Astrocyte of the spinal cord (primary cell): ENCODE data around the gene AMN.

Experiments
- DNase-seq: peaks from one replicate; pipeline ENCODE4 v3.0.0; 2011; ENCODE audit warnings: low read depth, low spot score
- H3K4me3 ChIP-seq: 2 replicates; pipeline ENCODE4 v1.5.1; 2011; ENCODE audit warnings: low read depth, mild to moderate bottlenecking, low read length, moderate library complexity
- CTCF ChIP-seq: IDR thresholded peaks from 2 replicates; pipeline ENCODE4 v1.5.1; 2012; ENCODE audit warnings: low read depth, mild to moderate bottlenecking, low read length, inconsistent platforms
- in situ Hi-C: cut with HindIII; loops from 2 replicates; pipeline ENCODE4 v1.10.0; 2017; ENCODE audit warnings: low sequenced_read_pairs

Gene AMN

GRCh38 chr14:102907303-102907844 lies 15.1 kb upstream of the AMN start:
- TF ChIP-seq CTCF = no peak
- H3K4me3 ChIP-seq = no peak overlapping the region
- in situ Hi-C loops = no loop called here
- no peak for DNase-seq

GRCh38 chr14:102907980-102908730 lies 14.3 kb upstream of the AMN start:
- TF ChIP-seq CTCF = no peak
- no peak overlapping the region for H3K4me3 ChIP-seq
- in situ Hi-C loops = no loop called here
- DNase-seq = no peak

- in situ Hi-C loops = no loop called here
- H3K4me3 ChIP-seq = no peak overlapping the region
- no peak for TF ChIP-seq CTCF
- DNase-seq = no peak
Measured at GRCh38 chr14:102908766-102909455, 13.6 kb upstream of the AMN start.

GRCh38 chr14:102909462-102909861 lies 13.0 kb upstream of the AMN start:
- in situ Hi-C loops = no loop called here
- H3K4me3 ChIP-seq = no peak overlapping the region
- no peak for DNase-seq
- TF ChIP-seq CTCF = no peak

GRCh38 chr14:102909911-102910310 lies 12.6 kb upstream of the AMN start:
- in situ Hi-C loops = no loop called here
- H3K4me3 ChIP-seq = no peak overlapping the region
- DNase-seq = no peak
- no peak for TF ChIP-seq CTCF

GRCh38 chr14:102910442-102910841 lies 12.0 kb upstream of the AMN start:
- TF ChIP-seq CTCF = no peak
- DNase-seq = no peak
- in situ Hi-C loops = no loop called here
- H3K4me3 ChIP-seq = no peak overlapping the region
